ENCODE results near the gene MYO15A.
A peak's percentile ranks its signal among the peaks of the same experiment; 100 is the strongest.

The MYO15A gene

DNA sequence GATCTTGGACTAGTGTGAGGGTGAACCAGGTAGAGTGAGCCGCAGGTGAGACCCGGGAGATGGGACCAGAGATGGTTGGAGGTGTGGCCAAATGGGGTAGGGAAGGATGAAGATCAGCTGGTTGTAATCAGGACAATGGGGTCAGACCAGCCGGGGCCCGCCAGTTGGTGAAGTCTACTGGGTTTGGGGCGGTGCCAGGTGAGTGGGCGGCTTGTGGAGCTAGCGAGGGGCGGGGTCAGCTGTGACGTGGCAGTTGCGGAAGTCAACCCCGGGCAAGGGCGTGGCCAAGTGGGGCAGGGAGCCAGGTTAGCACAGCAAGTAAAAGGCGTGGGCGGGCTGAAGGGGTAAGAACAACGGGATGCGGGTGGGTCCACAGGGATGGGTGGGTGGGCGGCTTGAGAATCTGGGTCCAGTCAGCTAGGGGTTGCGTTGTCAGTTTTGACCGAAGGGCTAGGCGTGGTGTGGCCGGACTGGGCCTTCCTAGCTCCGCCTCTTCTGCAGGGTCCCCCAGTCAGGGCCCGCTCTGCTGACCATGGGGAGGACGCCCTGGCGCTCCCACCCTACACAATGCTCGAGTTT lies 49.6 kb downstream of the MYO15A start:
- peak; percentile 82 for DNase-seq (ENCODE audit: low spot score)

DNA sequence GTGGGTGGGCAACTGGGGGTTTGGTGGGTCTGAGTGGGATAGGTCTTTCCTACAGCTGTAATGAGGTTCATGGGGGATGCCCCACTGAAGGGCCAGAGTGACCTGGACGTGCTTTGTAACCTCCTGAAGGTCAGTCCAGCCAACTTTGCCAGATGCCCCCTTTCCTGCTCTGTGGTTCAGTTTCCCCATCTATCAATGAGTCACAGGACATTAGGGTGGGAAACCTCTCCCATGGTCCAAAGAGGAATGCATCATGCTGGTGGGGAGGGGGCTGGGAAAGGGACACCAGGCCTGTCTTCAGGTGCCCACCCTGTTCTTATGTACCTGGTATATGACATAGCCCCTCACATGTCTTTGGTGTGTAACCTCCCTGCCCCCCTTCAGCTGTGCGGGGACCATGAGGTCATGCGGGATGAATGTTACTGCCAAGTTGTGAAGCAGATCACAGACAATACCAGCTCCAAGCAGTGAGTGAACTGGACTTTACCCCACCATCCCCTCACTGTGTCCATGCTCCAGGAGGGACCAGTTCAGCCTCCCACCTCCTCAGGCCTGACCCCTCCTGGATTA lies 51.1 kb downstream of the MYO15A start:
- DNase-seq (ENCODE audit: low spot score): no peak

DNA sequence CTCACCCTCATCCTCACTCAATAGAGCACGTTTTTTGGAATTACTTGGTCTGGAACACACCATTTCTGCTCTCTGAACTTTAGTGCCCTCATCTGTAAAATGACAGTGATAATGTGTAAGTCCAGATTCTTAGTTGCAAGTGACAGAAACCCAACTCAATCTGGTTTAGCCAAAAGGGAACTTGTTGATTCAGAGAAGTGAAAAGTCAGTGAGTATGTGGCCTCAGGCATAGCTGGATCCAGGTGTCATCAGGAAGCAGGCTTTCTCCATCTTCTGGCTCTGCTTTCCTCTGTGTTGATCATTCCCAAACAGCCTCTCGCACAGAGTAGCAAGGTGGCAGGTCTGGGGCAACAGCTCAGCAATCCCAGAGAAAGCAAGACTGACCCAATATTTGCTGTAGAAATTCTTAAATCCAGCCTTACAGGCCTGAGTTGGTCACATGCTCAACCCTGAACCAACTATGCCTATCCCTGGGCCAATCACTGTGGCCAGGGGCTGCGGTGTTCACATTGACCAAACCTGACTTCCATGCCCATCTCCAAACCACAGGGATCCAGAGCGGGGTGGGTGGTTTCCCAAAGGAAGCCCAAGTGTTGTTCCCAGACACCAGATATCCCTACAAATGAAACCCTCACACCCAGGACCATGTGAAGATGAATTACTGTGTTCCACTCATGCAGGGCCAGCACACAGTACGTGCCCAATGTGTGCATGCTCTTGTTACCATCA lies 51.7 kb downstream of the MYO15A start:
- DNase-seq (ENCODE audit: low spot score): no peak

DNA sequence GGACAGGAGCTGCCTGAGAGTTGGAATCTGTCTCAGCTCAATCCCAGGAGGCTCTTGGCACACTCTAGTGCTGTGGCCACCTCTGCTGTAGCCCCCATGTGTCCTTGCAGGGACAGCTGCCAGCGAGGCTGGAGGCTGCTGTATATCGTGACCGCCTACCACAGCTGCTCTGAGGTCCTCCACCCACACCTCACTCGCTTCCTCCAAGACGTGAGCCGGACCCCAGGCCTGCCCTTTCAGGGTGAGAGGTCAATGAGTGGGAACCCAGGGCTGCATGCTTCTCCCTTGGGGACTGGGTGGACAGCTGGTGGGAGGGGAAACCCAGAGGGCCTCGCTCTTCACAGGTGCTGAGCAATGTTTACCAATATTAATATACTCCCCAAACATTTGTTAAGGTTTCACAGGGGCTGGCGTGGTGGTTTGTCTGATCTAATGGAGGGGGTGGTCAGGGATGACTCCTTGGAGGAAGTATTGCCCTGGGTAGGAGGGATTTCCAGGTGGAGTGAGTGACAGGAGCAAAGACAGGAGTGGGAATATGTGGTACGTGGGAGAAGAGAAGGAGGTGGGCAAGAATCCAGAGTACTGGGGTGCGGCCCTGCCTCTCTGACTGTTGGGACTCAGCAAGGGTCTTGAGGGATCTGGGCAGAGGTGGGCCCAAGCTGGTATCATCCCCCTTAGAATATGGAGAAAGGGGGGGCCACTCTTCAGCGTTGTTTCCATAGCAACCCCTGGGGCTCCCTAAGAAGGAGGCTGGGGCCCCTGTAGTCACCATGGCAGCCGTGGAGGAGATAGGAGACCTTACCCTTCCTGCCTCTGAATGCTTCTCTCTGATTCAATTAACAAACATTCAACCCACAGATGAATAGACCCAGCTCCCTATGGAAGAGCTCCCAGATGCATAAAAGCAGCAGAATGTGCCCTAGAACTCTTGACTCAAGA lies 52.9 kb downstream of the MYO15A start:
- no peak for DNase-seq (ENCODE audit: low spot score)

DNA sequence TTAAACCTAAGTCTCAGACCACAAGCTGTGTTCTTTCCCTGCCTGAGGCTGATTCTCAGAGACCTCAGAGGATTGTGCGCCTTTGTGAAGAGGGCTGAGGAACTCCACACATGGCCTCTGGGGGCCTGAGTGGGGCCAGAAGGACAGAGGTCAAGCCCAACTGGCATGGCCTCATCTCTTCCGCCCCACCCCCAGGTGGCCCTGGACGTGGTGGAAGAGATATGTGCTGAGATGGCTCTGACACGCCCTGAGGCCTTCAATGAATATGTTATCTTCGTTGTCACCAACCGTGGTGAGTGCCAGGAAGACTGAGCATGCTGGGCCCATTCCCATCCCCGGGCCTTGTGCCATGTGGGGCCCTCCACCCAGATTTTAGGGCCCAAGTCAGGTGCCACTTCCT lies 55.0 kb downstream of the MYO15A start:
- DNase-seq (ENCODE audit: low spot score): no peak

DNA sequence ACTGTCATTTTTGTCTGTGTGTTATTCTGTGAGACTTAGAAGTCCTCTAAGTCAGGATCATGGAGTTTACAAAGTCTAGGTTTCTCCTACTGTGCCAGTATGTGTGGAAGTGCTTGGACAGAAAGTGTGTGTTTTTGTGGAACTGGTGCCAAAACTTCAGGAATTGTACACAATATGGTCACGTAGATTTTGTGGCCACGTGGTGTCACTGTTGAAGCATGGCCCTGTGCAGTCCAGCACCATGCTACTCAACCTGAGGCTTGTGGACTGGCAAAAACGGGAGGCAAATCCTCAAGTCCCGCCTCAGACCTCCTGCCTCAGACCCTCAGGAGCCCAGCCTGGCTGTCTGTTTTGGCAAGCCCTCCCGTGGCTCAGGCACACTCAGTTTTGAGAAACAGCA lies 58.3 kb downstream of the MYO15A start:
- no peak for DNase-seq (ENCODE audit: low spot score)

DNA sequence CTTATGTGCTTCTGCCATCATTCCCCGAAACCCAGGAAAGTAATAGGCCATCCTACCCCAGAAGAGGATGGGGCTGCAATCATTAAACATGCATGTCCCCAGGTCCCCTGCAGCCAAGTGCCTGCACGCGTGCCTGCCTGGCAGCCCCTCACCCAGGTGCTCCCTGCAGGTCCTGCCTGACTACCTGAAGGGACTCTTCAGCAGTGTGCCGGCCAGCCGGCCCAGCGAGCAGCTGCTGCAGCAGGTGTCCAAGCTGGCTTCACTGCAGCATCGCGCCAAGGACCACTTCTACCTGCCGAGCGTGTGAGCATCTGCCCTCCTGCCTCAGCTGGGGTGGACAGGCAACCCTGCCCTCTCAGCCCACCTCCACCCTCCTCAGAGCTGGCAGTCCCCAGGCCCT lies 58.9 kb downstream of the MYO15A start:
- no peak for DNase-seq (ENCODE audit: low spot score)

DNA sequence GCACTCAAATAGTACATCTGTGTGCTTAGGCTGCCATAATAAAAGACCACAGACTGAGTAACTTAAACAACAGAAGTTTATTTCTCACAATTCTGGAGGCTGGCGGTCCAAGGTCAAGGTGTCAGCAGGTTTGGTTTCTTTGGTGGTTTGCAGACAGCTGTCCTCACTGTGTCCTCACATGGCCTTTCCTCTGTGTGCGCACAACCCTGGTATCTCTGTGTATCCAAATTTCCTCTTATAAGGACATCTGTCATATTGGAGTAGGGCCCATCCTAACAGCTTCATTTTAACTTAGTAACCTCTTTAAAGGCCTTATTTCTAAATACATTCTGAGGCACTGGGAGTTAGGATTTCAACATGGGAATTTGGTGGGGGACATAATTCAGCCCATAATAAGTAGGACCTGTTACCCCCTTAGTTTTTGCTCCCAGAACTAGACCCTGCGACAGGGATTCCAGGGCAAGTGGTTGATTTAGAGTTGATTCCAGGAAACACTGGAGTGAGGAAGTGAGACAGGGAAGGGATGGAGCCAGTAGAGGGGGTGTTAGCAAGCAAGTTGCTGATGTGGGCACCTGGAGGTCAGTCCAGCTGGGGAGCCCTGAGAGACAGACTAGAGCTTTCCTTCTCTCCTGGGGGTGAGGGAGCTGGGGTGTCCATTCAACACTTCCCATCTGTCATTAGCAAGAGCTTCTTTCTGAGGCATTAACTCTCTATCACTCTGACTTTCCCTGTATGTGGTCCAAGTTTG lies 64.1 kb downstream of the MYO15A start:
- no peak for DNase-seq (ENCODE audit: low spot score)

DNA sequence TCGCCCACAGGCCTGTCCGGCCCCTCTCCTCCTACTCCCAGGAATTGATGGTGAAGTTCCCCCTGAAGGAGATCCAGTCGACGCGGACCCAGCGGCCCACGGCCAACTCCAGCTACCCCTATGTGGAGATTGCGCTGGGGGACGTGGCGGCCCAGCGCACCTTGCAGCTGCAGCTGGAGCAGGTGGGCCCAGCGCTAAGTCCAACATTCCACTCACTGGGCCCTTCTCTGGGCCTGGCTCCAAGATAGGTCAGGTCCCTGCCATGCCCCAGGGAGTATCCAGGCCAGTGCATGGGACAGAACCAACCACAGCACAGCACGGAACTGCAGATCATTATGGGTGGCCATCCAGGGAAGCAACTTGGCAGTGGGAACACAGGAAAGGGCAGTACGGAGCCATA lies 65.2 kb downstream of the MYO15A start:
- DNase-seq (ENCODE audit: low spot score): no peak

DNA sequence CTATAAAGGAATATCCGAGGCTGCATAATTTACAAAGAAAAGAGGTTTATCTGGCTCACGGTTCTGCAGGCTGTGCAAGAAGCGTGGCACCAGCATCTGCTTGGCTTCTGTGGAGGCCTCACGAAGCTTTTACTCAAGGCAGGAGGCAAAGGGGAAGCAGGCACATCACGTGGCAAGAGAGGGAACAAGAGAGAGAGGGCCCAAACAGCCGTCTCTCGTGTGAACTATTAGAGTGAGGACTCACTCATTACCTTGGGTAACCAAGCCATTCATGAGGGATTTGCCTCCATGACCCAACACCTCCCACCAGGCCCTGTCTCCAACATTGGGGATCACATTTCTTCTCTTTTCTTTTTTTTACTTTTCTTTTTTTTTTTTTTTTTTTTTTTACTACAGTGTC lies 67.6 kb downstream of the MYO15A start:
- DNase-seq (ENCODE audit: low spot score): no peak

DNA sequence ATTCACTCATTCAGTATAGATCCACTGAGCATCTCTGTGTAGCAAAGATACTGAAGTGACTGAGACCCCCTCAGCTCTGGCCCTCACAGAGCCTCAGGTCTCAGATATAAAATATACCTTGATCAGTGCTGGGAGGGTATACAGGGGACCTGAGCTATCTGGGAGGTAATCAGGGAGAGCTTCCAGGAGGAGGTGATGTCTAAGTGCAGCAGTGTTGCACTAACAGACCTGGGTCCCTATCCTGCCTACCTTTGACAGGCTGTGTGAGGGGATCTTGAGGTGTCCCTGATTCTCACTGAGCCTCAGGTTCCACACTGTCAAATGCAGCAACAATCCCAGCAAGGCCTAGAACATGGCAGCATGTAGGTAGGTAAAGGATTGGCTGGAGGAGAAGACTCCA lies 68.6 kb downstream of the MYO15A start:
- DNase-seq (ENCODE audit: low spot score): no peak

DNA sequence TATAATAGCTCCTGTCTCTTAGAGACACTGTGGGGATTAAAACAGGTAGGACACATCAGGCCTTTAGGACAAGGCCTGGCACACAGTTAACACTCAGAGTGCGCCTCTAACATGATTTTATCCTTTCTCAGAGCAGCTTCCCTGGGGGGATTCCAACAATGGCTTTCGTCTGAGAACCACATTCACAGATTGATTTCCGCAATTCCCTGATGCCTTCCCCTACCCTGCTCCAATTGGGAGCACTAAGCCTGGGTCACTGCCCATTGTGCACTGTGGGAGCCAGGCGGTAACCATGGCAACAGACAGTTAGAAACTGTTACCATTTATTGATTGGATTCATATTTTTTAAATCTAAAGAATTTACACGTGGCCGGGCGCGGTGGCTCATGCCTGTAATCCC lies 69.2 kb downstream of the MYO15A start:
- DNase-seq (ENCODE audit: low spot score): no peak

DNA sequence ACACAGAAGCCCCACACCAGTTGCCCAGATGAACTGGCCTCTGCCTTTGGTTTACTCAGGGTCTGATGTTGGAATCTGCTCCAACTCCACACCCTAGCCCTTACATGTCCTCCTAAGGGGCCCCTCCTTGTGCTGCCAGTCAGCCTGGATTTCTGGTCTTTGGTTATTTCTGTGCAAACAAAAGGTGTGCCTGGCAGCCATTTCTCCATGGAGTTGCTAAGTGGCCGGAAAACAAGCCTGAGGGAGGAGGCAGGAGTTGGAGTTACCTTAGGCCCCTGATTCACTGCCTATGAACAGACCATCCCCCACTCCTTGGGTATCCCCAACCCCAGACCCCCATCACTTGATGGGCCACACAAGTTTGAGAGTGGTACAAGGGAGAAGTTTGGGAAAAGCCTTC lies 70.6 kb downstream of the MYO15A start:
- DNase-seq (ENCODE audit: low spot score): no peak

DNA sequence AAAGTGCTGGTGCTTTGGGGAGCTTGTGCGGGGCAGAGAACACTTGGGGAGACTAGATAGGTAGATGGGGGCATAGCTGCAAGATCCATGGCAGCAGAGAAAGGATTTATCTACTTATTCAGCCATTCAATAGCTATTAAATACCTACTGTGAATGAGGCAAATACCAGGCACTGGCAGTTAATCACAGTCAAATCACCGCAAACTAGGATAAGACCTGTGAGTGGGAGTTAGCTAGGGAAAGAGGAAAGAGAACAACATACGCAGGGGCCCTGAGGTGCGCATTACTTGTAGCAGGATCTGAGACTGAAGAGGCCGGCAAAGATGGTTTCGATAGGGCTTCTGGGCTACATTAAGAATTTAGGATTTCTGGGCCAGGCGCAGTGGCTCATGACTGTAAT lies 71.2 kb downstream of the MYO15A start:
- DNase-seq (ENCODE audit: low spot score): no peak

DNA sequence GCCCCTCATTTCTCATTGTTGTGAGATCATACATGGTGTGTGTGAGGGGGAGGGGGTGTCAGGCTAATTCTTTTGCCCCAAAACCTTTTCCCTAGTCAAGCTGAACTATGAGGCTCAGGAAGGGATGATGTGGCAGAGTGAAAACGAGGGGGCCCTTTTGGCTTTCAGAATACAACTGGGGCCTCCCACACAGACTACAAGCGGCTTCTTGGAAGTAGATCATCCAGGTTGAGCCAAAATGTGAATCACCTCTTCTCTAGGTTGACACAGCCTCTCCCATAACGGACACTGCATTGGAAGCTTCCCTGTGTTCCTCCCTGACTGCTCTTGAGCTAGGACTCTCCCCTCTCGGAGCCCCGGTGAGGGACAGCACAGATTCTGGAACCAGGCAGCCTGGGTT lies 72.8 kb downstream of the MYO15A start:
- no peak for DNase-seq (ENCODE audit: low spot score)

DNA sequence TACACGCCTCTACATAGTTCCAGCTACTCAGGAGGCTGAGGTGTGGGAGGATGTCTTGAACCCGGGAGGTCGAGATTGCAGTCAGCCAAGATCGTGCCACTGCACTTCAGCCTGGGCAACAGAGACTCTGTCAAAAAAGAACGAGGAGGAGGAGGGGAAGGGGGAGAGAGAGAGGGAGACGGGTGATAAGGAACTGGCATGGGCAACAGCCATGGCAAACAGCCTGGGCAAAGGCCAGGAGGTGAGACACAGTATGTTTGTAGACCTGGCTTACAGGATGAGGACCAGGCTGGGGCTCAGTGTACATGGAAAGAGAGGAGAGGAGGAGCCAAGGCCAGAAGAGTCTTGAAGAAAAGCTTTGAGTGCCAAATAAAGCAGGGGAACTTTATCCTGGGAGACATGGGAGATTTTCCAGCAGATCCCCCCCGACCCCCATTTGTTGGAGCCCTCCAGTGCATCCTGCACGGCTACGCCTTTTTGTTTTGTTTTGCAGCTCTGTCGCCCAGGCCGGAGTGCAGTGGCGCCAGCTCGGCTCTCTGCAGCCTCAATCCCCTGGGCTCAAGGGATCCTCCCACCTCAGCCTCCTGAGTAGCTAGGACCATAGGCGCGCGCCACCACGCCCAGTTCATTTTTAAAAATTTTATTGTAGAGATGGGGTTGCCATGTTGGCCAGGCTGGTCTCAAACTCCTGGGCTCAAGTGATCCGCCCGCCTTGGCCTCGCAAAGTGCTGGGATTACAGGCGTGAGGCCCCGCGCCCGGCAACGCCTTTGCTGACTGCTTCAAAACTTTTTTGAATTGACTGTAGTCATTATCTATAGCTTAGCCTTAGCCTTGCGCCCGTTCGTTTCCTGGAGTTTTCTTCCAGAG lies 73.8 kb downstream of the MYO15A start:
- DNase-seq (ENCODE audit: low spot score): no peak

DNA sequence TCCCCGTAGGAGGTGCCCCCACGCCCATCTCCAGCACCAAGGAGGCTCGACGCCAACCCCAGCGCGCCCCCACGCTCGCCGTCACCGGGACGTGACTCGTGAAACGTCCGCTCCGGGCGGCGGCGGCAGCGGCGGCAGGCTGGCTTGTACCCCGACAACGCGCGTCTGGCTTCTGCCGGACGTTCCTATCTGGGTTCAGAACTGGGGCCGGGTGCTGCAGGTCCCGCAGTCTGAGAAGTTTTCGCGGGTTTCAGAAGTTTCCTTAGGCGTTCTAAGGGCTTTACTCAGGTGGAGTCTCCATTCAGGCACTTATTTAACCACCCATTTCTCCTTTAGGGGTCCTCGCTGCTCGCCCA lies 74.4 kb downstream of the MYO15A start:
- DNase-seq (ENCODE audit: low spot score): no peak

DNA sequence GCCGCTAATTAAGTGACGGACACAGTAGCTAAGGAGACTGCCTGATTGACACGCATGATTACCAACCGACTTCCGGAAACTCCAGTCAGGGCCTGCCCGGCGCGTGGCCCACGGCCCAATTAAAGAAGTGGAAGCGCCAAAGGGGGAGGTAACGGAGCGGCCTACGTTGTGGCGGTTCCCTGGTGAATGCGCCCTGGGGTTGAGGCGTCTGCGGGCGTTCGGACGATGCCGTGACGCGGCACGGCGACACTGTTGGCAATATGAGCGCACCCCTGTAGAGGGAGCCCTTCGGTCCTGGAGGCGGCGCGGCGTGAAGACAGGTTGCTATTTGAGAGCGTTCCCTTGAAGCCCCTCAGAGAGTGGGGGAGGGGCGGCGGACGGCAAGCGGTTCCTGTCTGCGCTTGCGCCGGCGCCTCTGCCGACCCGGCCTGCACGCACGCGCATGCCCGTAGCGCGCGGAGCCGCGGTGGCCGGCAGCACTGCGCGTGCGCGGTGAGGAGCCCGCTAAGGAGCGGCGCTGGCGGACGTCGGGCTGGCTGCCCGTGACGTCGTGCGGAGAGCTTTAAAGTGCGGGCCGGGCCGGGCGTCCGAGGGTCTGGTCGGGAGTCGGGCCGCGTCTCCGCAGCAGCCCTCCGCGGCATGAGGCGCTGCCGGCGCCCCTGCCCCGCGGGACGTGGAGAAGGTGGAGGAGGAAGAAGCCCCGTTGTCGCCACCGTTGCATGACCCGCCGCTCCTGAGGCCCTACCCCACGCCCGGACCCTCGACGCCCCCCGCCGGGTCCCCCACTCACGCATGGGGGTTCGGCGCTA lies 75.0 kb downstream of the MYO15A start, which contains the start of gene ALKBH5:
Gene ALKBH5 (plus strand): TSS at position 495 of the 809 bp plus-strand sequence. CDS start 416 bp downstream, outside the sequence.
- DNase-seq (ENCODE audit: low spot score): peak; percentile 96

DNA sequence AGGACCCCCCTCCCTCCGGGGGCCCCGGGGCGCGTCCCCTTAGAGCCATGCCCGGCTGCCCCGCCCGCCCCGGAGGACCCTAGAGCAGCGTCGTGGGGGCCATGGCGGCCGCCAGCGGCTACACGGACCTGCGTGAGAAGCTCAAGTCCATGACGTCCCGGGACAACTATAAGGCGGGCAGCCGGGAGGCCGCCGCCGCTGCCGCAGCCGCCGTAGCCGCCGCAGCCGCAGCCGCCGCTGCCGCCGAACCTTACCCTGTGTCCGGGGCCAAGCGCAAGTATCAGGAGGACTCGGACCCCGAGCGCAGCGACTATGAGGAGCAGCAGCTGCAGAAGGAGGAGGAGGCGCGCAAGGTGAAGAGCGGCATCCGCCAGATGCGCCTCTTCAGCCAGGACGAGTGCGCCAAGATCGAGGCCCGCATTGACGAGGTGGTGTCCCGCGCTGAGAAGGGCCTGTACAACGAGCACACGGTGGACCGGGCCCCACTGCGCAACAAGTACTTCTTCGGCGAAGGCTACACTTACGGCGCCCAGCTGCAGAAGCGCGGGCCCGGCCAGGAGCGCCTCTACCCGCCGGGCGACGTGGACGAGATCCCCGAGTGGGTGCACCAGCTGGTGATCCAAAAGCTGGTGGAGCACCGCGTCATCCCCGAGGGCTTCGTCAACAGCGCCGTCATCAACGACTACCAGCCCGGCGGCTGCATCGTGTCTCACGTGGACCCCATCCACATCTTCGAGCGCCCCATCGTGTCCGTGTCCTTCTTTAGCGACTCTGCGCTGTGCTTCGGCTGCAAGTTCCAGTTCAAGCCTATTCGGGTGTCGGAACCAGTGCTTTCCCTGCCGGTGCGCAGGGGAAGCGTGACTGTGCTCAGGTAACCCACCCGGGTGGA lies 75.8 kb downstream of the MYO15A start:
- peak; percentile 53 for DNase-seq (ENCODE audit: low spot score)

Data from NAMALWA (cell line).